Uterus (tissue), 4 donors: ENCODE data around the gene ZSWIM6. TPM values are rescaled to one million over a fixed set of nuclear protein-coding genes. Genes with fewer than 3 reads are reported as not detected.

ENCODE experiments used
- DNase-seq, 2 donors: peaks; one replicate each; pipeline ENCODE4 v3.0.0-alpha.2; 2019 to 2020
- H3K27ac ChIP-seq, 2 donors: fragments of 200-600 bp; sonication (generic); 1 replicate in 1 of 2; 2 replicates in 1 of 2; pipeline ENCODE4 v1.5.1; 2016 to 2018
- H3K27me3 ChIP-seq, 2 donors: fragments of 200-600 bp; sonication (generic); one replicate each; pipeline ENCODE4 v1.5.1; 2018 to 2019; ENCODE audit warnings: control low read depth in 1 of 2
- H3K36me3 ChIP-seq, 2 donors: fragments of 200-600 bp; sonication (generic); one replicate each; pipeline ENCODE4 v1.5.1; 2019; ENCODE audit warnings: control low read depth in 1 of 2
- H3K4me1 ChIP-seq, 2 donors: fragments of 200-600 bp; sonication (generic); one replicate each; pipeline ENCODE4 v1.5.1; 2018 to 2019; ENCODE audit warnings: control low read depth in 1 of 2
- H3K4me3 ChIP-seq, 2 donors: fragments of 200-600 bp; sonication (generic); 1 replicate in 1 of 2; 2 replicates in 1 of 2; pipeline ENCODE4 v1.5.1; 2018 to 2019; ENCODE audit warnings: mild to moderate bottlenecking in 1 of 2
- H3K9me3 ChIP-seq, 2 donors: fragments of 200-600 bp; sonication (generic); one replicate each; pipeline ENCODE4 v1.5.1; 2019; ENCODE audit warnings: control low read depth in 1 of 2
- POLR2A ChIP-seq, 2 donors: fragments of 450-650 bp; IDR thresholded peaks; one replicate each; pipeline ENCODE4 v1.6.1; 2016; ENCODE audit warnings: antibody characterized with exemption in 2 of 2, mild to moderate bottlenecking in 1 of 2, moderate library complexity in 1 of 2
- intact Hi-C: fragments of 100-400 bp; cut with DNase I; formaldehyde crosslinking; loops from one replicate; pipeline ENCODE4 v1.15.1; 2023; ENCODE audit warnings: low total_unique reads
- total RNA-seq, 4 donors: library from RNA; depleted of rRNA in 3 of 4; stranded (reverse); fragments of >200 nt in 3 of 4; gene quantifications; one replicate each; pipeline versions ENCODE4 v1.1.0 to v1.2.4, GENCODE V29; 2014 to 2023
- TF ChIP-seq, protein P1 (sequence below), 4 experiments: fragments of 200-600 bp in 2 of 4; fragments of 450-650 bp in 2 of 4; sonication (generic) in 2 of 4; IDR thresholded peaks; one replicate each; pipeline ENCODE4 v1.5.1; 2016 to 2019; ENCODE audit warnings: antibody characterized with exemption in 4 of 4, mild to moderate bottlenecking in 2 of 4, moderate library complexity in 1 of 4
- donor health status: DM: yes; HTN: yes; CAD: no.

Gene ZSWIM6
- total RNA-seq, 4 donors from 2014 or later = 4.1 to 14.8 (median 11.1) TPM

DNA sequence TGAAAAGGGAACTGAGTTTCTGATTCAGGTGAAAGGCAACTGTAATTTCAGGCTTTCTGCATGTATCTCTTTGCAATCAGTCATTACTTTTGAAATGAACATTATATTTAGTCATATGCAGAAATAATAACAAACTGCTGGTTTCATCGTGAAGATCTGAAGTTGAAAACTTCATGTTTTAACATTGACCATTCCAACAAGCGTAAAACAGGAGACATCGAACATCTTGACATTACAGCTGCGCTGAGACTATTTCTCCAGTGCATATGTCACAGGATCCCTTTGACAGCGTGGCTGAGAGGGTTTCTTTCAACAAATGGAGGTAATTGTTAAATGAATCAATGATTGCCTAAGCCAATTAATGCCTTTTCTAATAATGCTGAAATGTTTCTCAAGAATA lies 38.2 kb upstream of the ZSWIM6 start:
- Histone ChIP-seq H3K9me3 (no peaks in the 10 kb centered on the region), H3K27me3 (no peaks in the 10 kb centered on the region), H3K4me3 (no peak overlapping the region), H3K27ac (no peak overlapping the region), H3K36me3 (no peaks in the 10 kb centered on the region), H3K4me1 (no peaks in the 10 kb centered on the region)
- DNase-seq = no peak
- TF ChIP-seq POLR2A (IDR thresholded peaks at IDR 0.05) = no peak
- TF ChIP-seq, protein P1, sequence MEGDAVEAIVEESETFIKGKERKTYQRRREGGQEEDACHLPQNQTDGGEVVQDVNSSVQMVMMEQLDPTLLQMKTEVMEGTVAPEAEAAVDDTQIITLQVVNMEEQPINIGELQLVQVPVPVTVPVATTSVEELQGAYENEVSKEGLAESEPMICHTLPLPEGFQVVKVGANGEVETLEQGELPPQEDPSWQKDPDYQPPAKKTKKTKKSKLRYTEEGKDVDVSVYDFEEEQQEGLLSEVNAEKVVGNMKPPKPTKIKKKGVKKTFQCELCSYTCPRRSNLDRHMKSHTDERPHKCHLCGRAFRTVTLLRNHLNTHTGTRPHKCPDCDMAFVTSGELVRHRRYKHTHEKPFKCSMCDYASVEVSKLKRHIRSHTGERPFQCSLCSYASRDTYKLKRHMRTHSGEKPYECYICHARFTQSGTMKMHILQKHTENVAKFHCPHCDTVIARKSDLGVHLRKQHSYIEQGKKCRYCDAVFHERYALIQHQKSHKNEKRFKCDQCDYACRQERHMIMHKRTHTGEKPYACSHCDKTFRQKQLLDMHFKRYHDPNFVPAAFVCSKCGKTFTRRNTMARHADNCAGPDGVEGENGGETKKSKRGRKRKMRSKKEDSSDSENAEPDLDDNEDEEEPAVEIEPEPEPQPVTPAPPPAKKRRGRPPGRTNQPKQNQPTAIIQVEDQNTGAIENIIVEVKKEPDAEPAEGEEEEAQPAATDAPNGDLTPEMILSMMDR (IDR thresholded peaks at IDR 0.05) = no peak
- intact Hi-C loops = no loop called here

DNA sequence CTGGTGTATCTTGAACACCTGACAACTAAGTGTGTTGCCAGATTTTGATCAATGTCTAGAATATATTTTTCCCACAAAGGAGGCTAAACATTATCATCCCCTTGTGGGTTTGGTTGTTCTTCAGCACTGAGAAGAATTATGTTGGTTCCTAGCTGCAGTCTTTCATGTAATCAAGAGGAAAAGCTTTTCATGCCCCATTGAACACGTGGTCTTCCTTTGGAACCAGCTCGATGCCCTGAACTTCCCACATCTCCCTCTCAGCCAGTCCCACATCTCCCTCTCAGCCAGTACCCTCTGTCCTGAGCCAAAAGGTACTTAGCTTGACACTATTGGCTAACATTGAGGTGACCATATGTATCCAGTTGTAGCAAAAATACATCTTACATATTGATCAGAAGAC lies 36.7 kb upstream of the ZSWIM6 start:
- Histone ChIP-seq H3K9me3 (no peaks in the 10 kb centered on the region), H3K4me3 (no peak overlapping the region), H3K27ac (no peak overlapping the region), H3K27me3 (no peaks in the 10 kb centered on the region), H3K36me3 (no peaks in the 10 kb centered on the region), H3K4me1 (no peaks in the 10 kb centered on the region)
- intact Hi-C loops = no loop called here
- no peak for DNase-seq
- TF ChIP-seq, protein P1 (IDR thresholded peaks at IDR 0.05) = no peak
- TF ChIP-seq POLR2A (IDR thresholded peaks at IDR 0.05) = no peak

DNA sequence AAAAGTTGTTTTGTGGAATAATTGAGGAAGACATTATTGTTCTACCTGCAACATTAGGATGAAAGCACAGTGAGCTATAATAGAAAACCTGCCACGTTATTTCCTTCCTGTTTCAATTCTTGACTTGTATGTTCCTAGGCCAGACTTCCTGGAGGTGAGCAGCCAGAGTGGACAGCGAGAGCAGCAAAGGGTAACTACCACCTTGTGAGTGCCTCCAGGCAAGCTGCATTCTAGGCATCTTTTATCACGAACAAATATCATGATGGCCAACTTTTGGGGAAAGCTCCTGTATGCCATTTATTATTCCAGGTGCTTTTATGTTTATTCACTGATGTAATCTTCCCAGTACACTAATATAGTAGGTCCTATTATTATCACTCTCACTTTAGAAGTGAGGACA lies 34.0 kb upstream of the ZSWIM6 start:
- no peak for TF ChIP-seq POLR2A (IDR thresholded peaks at IDR 0.05)
- TF ChIP-seq, protein P1 (IDR thresholded peaks at IDR 0.05) = no peak
- Histone ChIP-seq H3K4me1 (no peaks in the 10 kb centered on the region), H3K27ac (no peak overlapping the region), H3K36me3 (no peaks in the 10 kb centered on the region), H3K9me3 (no peaks in the 10 kb centered on the region), H3K27me3 (no peaks in the 10 kb centered on the region), H3K4me3 (no peak overlapping the region)
- no peak for DNase-seq
- intact Hi-C loops = no loop called here

DNA sequence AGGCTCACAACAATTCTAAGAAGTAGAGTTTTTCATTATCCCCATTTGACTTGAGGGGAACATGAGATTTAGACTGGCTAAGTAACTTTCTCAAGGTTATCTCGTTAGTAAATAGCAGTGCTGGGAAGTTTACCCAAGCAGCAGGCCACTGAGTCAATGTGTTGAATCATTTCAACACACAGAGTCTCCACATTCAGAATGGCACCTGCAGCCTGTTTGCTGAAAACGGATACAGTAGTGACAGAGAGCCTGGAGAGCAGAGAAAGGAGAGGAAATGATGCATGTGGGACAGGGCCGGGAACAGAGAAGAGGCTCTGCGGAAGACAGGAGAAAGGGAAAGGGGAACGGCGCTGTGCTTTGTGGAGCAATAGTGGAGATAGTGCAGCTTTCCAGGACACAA lies 33.5 kb upstream of the ZSWIM6 start:
- no peaks in the 10 kb centered on the region for H3K36me3 ChIP-seq
- intact Hi-C loops = no loop called here
- TF ChIP-seq, protein P1 (IDR thresholded peaks at IDR 0.05) = no peak
- no peak for TF ChIP-seq POLR2A (IDR thresholded peaks at IDR 0.05)
- H3K27me3 ChIP-seq = no peaks in the 10 kb centered on the region
- no peaks in the 10 kb centered on the region for H3K9me3 ChIP-seq
- no peak for DNase-seq
- H3K4me1 ChIP-seq = no peaks in the 10 kb centered on the region
- H3K27ac ChIP-seq = no peak overlapping the region
- H3K4me3 ChIP-seq = no peak overlapping the region

DNA sequence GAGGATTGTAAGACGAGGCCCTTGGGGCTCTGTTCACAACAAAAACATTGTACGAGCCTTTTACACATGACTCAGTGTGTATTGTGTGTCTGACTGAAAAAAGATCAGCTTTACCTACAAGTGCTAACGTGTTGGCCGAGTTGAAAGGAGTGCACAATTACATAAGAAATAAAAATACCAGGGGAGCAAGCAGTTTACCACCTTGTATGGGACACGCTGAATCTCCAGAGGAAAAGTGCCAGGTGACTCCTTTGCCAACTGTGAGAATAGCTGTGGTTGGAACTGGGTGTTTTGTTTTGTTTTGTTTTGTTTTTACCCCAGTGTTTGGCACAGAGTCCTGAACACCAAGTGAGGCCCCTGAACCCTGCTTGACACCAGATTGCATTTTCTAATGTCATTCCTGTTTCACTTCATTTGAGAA lies 32.8 kb upstream of the ZSWIM6 start:
- Histone ChIP-seq H3K27ac (no peak overlapping the region), H3K4me3 (no peak overlapping the region), H3K36me3 (no peaks in the 10 kb centered on the region), H3K27me3 (no peaks in the 10 kb centered on the region), H3K4me1 (no peaks in the 10 kb centered on the region), H3K9me3 (no peaks in the 10 kb centered on the region)
- no peak for DNase-seq
- intact Hi-C loops = no loop called here
- TF ChIP-seq POLR2A (IDR thresholded peaks at IDR 0.05) = no peak
- TF ChIP-seq, protein P1 (IDR thresholded peaks at IDR 0.05) = no peak
